K562 (cell line): ENCODE results near the gene FAM222A. TPM values are rescaled to one million over a fixed set of nuclear protein-coding genes. Genes with fewer than 3 reads are reported as not detected.
A peak's percentile ranks its signal among the peaks of the same experiment; 100 is the strongest.

Source experiments
- ATAC-seq: fragments of 200-7000 bp; cut with Tn5 transposase; 3 replicates; pipeline ENCODE4 v1.9.1; 2020; ENCODE audit warnings: moderate library complexity
- BruUV-seq: library from RNA; stranded (reverse); fragments of 400-500 nt; replicated peaks from 2 replicates; lab custom pipeline; 2021; lab: Mats Ljungman, UMichigan
- CTCF ChIA-PET: fragments of 300-600 bp; formaldehyde crosslinking; extraction: SDS; loops from one replicate; lab custom pipeline; 2021; ENCODE audit warnings: low intra/inter-chr PET ratio; lab: Yijun Ruan, JAX
- POLR2A ChIA-PET: fragments of 300-600, 350-650 bp; sonication (Branson Sonifier 250); formaldehyde crosslinking; extraction: SDS; loops from one replicate; lab custom pipeline; 2021; ENCODE audit warnings: antibody characterized with exemption, inconsistent platforms; lab: Yijun Ruan, JAX
- DNase-seq, 4 experiments: peaks; one replicate each; pipeline versions ENCODE4 v3.0.0 to v3.0.0-alpha.2; 2011 to 2018; ENCODE audit warnings: low spot score in 3 of 4, mixed read lengths in 3 of 4; ENCODE audit errors: extremely low read depth in 1 of 4
- FAIRE-seq: peaks from 2 replicates; lab custom pipeline; 2011; peaks lifted over from hg19 to GRCh38; lab: Jason Lieb, UNC
- H2AFZ ChIP-seq: 2 replicates; pipeline ENCODE4 v1.6.0; 2011; ENCODE audit warnings: low read depth, low read length, control low read depth, inconsistent platforms
- H3K27ac ChIP-seq: fragments of 200-600 bp; 3 replicates; pipeline ENCODE4 v1.8.0; 2011; ENCODE audit warnings: low read depth, mild to moderate bottlenecking, control low read depth, inconsistent platforms, low read length, moderate library complexity, mixed read lengths; ENCODE audit errors: extremely low read depth
- H3K27me3 ChIP-seq, 2 experiments: fragments of 300-600 bp in 1 of 2; 2 replicates in 1 of 2; 3 replicates in 1 of 2; pipeline versions ENCODE4 v1.6.0 to v1.8.0; 2011; ENCODE audit warnings: inconsistent platforms in 2 of 2, low read length in 2 of 2, mild to moderate bottlenecking in 1 of 2, mixed read lengths in 1 of 2, moderate library complexity in 1 of 2; ENCODE audit not compliant: control insufficient read depth in 2 of 2, insufficient read depth in 2 of 2
- H3K36me3 ChIP-seq: fragments of 300-600 bp; 3 replicates; pipeline ENCODE4 v1.8.0; 2011; ENCODE audit warnings: mild to moderate bottlenecking, low read length, inconsistent platforms; ENCODE audit not compliant: control insufficient read depth, insufficient read depth
- H3K4me1 ChIP-seq, 2 experiments: fragments of 200-600 bp in 1 of 2; replicated peaks in 1 of 2; 2 replicates in 1 of 2; 3 replicates in 1 of 2; pipeline versions ENCODE4 v1.5.1 to v1.8.0; 2011; ENCODE audit warnings: inconsistent platforms in 2 of 2, low read length in 2 of 2, mild to moderate bottlenecking in 1 of 2, mixed read lengths in 1 of 2, moderate library complexity in 1 of 2; ENCODE audit not compliant: control insufficient read depth in 2 of 2, insufficient read depth in 2 of 2
- H3K4me2 ChIP-seq: 2 replicates; pipeline ENCODE4 v1.6.1; 2011; ENCODE audit warnings: low read length, control low read depth, inconsistent platforms, mixed read lengths; ENCODE audit not compliant: insufficient read depth
- H3K4me3 ChIP-seq: fragments of 200-600 bp; sonication (generic), shearing (Covaris generic); 2 replicates; pipeline ENCODE4 v1.5.1; 2016; ENCODE audit warnings: control low read depth, inconsistent platforms
- H3K79me2 ChIP-seq: fragments of 200-600 bp; 3 replicates; pipeline ENCODE4 v1.8.0; 2011; ENCODE audit warnings: low read length, inconsistent platforms; ENCODE audit not compliant: control insufficient read depth, insufficient read depth
- H3K9ac ChIP-seq, 2 experiments: 2 replicates each; pipeline versions ENCODE4 v1.6.0 to v1.6.1; 2011; ENCODE audit warnings: low read depth in 2 of 2, low read length in 2 of 2, control low read depth in 1 of 2, inconsistent platforms in 1 of 2, mild to moderate bottlenecking in 1 of 2, mixed read lengths in 1 of 2; ENCODE audit not compliant: insufficient read depth in 1 of 2
- H3K9me1 ChIP-seq: one replicate; pipeline ENCODE4 v1.6.0; 2011; ENCODE audit warnings: inconsistent platforms, mild to moderate bottlenecking, low read length, moderate library complexity; ENCODE audit not compliant: control insufficient read depth, insufficient read depth
- H3K9me3 ChIP-seq: replicated peaks from 2 replicates; pipeline ENCODE4 v1.5.1; 2011; ENCODE audit warnings: low read depth, low read length, inconsistent platforms; ENCODE audit not compliant: control insufficient read depth, insufficient read depth
- H4K20me1 ChIP-seq: replicated peaks from 2 replicates; pipeline ENCODE4 v1.6.1; 2011; ENCODE audit warnings: low read length, inconsistent platforms, mixed read lengths; ENCODE audit not compliant: control insufficient read depth, insufficient read depth
- BCOR ChIP-seq: fragments of 450-650 bp; IDR thresholded peaks from 2 replicates; pipeline ENCODE4 v1.6.1; 2016
- CBX1 ChIP-seq: sonication (generic); IDR thresholded peaks from 2 replicates; pipeline ENCODE4 v1.6.1; 2016; ENCODE audit warnings: antibody characterized with exemption, low read depth, mild to moderate bottlenecking
- CBX5 ChIP-seq: IDR thresholded peaks from 2 replicates; pipeline ENCODE4 v1.6.1; 2014; ENCODE audit warnings: low read depth, borderline replicate concordance
- CCAR2 ChIP-seq: fragments of 200-400 bp; formaldehyde crosslinking; IDR thresholded peaks from 2 replicates; pipeline ENCODE4 v1.6.1; 2017; ENCODE audit warnings: mild to moderate bottlenecking, low read depth, low read length
- HINFP ChIP-seq: fragments of 450-650 bp; conservative IDR thresholded peaks from 2 replicates; pipeline ENCODE4 v1.6.1; 2016; ENCODE audit warnings: missing genetic modification characterization, low read depth, mild to moderate bottlenecking, control low read depth, missing compliant biosample characterization
- KDM1A ChIP-seq, 2 experiments: fragments of 450-650 bp; IDR thresholded peaks; 2 replicates each; pipeline ENCODE4 v1.6.1; 2016; ENCODE audit warnings: mild to moderate bottlenecking in 2 of 2
- KLF16 ChIP-seq: IDR thresholded peaks from 2 replicates; pipeline ENCODE4 v1.6.1; 2016; ENCODE audit warnings: antibody characterized with exemption
- MBD1 ChIP-seq: fragments of 250-450 bp; sonication (Bioruptor Pico); IDR thresholded peaks from 2 replicates; pipeline ENCODE4 v1.8.0; 2022; ENCODE audit warnings: inconsistent platforms
- MEF2D ChIP-seq: conservative IDR thresholded peaks from 2 replicates; pipeline ENCODE4 v1.6.1; 2016; ENCODE audit warnings: low read depth, missing genetic modification characterization, missing compliant biosample characterization
- MLLT1 ChIP-seq, 2 experiments: fragments of 450-650 bp; IDR thresholded peaks; 2 replicates each; pipeline ENCODE4 v1.6.1; 2016
- MTA2 ChIP-seq: fragments of 450-650 bp; IDR thresholded peaks from 2 replicates; pipeline ENCODE4 v1.6.1; 2016; ENCODE audit warnings: low read depth
- NCOA1 ChIP-seq: fragments of 450-650 bp; IDR thresholded peaks from 2 replicates; pipeline ENCODE4 v1.6.1; 2016; ENCODE audit warnings: low read depth
- PHB ChIP-seq: fragments of 250-450 bp; sonication (Bioruptor Pico); IDR thresholded peaks from 2 replicates; pipeline ENCODE4 v1.5.0; 2021
- RBM15 ChIP-seq: fragments of 200-400 bp; formaldehyde crosslinking; IDR thresholded peaks from 2 replicates; pipeline ENCODE4 v1.6.1; 2018; ENCODE audit warnings: mild to moderate bottlenecking, low read length, moderate library complexity; ENCODE audit not compliant: insufficient read depth
- SNIP1 ChIP-seq: fragments of 450-650 bp; IDR thresholded peaks from 2 replicates; pipeline ENCODE4 v1.7.1; 2017; ENCODE audit warnings: low read depth, mild to moderate bottlenecking
- ZNF57 ChIP-seq: fragments of 450-650 bp; formaldehyde crosslinking; IDR thresholded peaks from 2 replicates; pipeline ENCODE4 v1.4.0; 2020; ENCODE audit warnings: mild to moderate bottlenecking, moderate library complexity
- WGBS: fragments of 100-300 bp; shearing (Covaris generic); methylation state at CpG from one replicate; pipeline ENCODE4 v1.1.6; 2016; ENCODE audit warnings: low coverage, mixed read lengths; ENCODE audit not compliant: insufficient coverage; ENCODE audit errors: missing lambda C conversion rate; 5-methylcytosine and 5-hydroxymethylcytosine counted together
- in situ Hi-C: fragments of 300-500 bp; cut with MboI; formaldehyde crosslinking; loops from 4 replicates; pipeline ENCODE4 v1.15.0; 2018; ENCODE audit warnings: inconsistent platforms, mixed read lengths
- intact Hi-C: fragments of 100-400 bp; cut with micrococcal nuclease; formaldehyde crosslinking; loops from 2 replicates; pipeline ENCODE4 v1.14.2; 2022
- polyA plus RNA-seq, 8 experiments: library from polyadenylated mRNA; depleted of rRNA in 4 of 8; stranded (reverse) in 5 of 8; unstranded in 3 of 8; fragments of >200 nt; fragmentation: Nextera tagmentation in 2 of 8; fragmentation: Illumina TruSeq in 1 of 8; extraction: Ambion mirVana in 2 of 8; extraction: Trizol in 1 of 8; gene quantifications; 2 replicates each; pipeline versions ENCODE4 v1.2.1 to v1.2.3, GENCODE V29; 2011 to 2014; ENCODE audit warnings: inconsistent platforms in 1 of 8, missing spikeins in 1 of 8
- total RNA-seq, 7 experiments: library from RNA; depleted of rRNA in 6 of 7; stranded (reverse); fragments of >200 nt in 6 of 7; fragmentation: Illumina TruSeq in 2 of 7; extraction: Trizol in 2 of 7; gene quantifications; 2 replicates each; pipeline versions ENCODE4 v1.2.1 to v1.2.3, GENCODE V29; 2011 to 2021; ENCODE audit warnings: low replicate concordance in 1 of 7

FAM222A gene
- total and polyA plus RNA-seq, 9 of the 15 experiments (the other 6 are each of a cell fraction or from before 2014, with no cell fraction given) = 0.03 to 0.36 (median 0.12) TPM; not detected in 1

GRCh38 chr12:109697877-109698468 lies 15.7 kb upstream of the FAM222A start (continued):
- TF ChIP-seq NCOA1 (no peak), KLF16 (peak; percentile 63; the same call in 1 of the 2 replicates), CBX5 (no peak), MTA2 (peak; percentile 57)

GRCh38 chr12:109698820-109699219 lies 14.8 kb upstream of the FAM222A start:
- 3% methylated on average over 7 of the region's 7 CpGs for WGBS
- TF ChIP-seq SNIP1 (no peak), MEF2D (tag) (no peak), ZNF57 (CRISPR knock-in tag) (no peak), MBD1 (no peak), MLLT1 (IDR thresholded peaks at IDR 0.05) (no peak), RBM15 (no peak), CBX1 (no peak), BCOR (peak; percentile 80), HINFP (tag) (no peak), CCAR2 (no peak), KDM1A (IDR thresholded peaks at IDR 0.05) (0 out of 4 replicates have a peak, but pooled peaks of 1 of the 2 experiments have one; percentile 8), PHB (CRISPR knock-in tag) (no peak)

More at GRCh38 chr12:109698820-109699219, 14.8 kb upstream of the FAM222A start:
- in situ Hi-C loops = no loop called here
- no peak for FAIRE-seq
- no peak for DNase-seq
- Histone ChIP-seq H2AFZ (no peak overlapping the region), H3K27me3 (peaks cover 0 to 20% of the 10 kb centered on the region in 2 experiments; a peak in 1 of 5 replicates), H3K4me1 (peaks cover 15 to 20% of the 10 kb centered on the region in 2 experiments; a peak in 3 of 5 replicates), H3K4me2 (no peak overlapping the region), H3K9me3 (no peaks in the 10 kb centered on the region), H3K27ac (no peak overlapping the region), H4K20me1 (no peaks in the 10 kb centered on the region), H3K9ac (no peak overlapping the region), H3K79me2 (no peaks in the 10 kb centered on the region), H3K36me3 (no peaks in the 10 kb centered on the region), H3K4me3 (no peak overlapping the region), H3K9me1 (peaks cover 3% of the 10 kb centered on the region)
- CTCF ChIA-PET = no interaction called here
- BruUV-seq = no TSS peak
- POLR2A ChIA-PET = interaction anchor here (0.6 to 1.2 kb wide), 2 partner anchors 14 to 138 kb away, joined by 3 read pairs; no protein-coding TSS in a partner anchor
- intact Hi-C loops = no loop called here
- no peak for ATAC-seq
